Activated naive CD4-positive, alpha-beta T cell treated with anti-CD3 and anti-CD28 coated beads, Interleukin-2, amount 50 U/mL, for 24 hours (primary cell): ENCODE data around the gene SP3.

Experiments
- H3K27ac Mint-ChIP-seq: one replicate; pipeline ENCODE4 v1.8.0; 2021; ENCODE audit warnings: mild to moderate bottlenecking, mixed read lengths
- H3K27me3 Mint-ChIP-seq: one replicate; pipeline ENCODE4 v1.8.0; 2021; ENCODE audit warnings: mixed read lengths
- H3K36me3 Mint-ChIP-seq: one replicate; pipeline ENCODE4 v1.8.0; 2021; ENCODE audit warnings: mixed read lengths
- H3K4me1 Mint-ChIP-seq: one replicate; pipeline ENCODE4 v1.8.0; 2021; ENCODE audit warnings: mixed read lengths
- H3K4me3 Mint-ChIP-seq: one replicate; pipeline ENCODE4 v1.8.0; 2021; ENCODE audit warnings: mild to moderate bottlenecking, mixed read lengths
- H3K9me3 Mint-ChIP-seq: one replicate; pipeline ENCODE4 v1.8.0; 2021; ENCODE audit warnings: mixed read lengths

SP3 gene

GRCh38 chr2:173965372-173966025 lies at the start of gene SP3:
Gene SP3 (minus strand): TSS chr2:173965373. CDS start chr2:173965171, 202 bp downstream.
- H3K9me3 Mint-ChIP-seq, result no peaks in the 10 kb centered on the region
- H3K27me3 Mint-ChIP-seq, result no peaks in the 10 kb centered on the region
- H3K4me1 Mint-ChIP-seq, result peaks cover 34% of the 10 kb centered on the region
- peak within 1 kb of the TSS; percentile 99 for H3K27ac Mint-ChIP-seq
- H3K36me3 Mint-ChIP-seq, result peaks cover 13% of the 10 kb centered on the region
- H3K4me3 Mint-ChIP-seq, result peak within 1 kb of the TSS; percentile 92

GRCh38 chr2:174014699-174015070 lies 49.5 kb upstream of the SP3 start:
- Mint-ChIP-seq H3K27ac (no peak overlapping the region), H3K27me3 (peaks cover 3% of the 10 kb centered on the region), H3K4me3 (no peak overlapping the region), H3K36me3 (no peaks in the 10 kb centered on the region), H3K9me3 (no peaks in the 10 kb centered on the region), H3K4me1 (peaks cover 8% of the 10 kb centered on the region)

GRCh38 chr2:174014011-174014698 lies 49.0 kb upstream of the SP3 start:
- H3K36me3 Mint-ChIP-seq, result no peaks in the 10 kb centered on the region
- H3K27me3 Mint-ChIP-seq, result peaks cover 3% of the 10 kb centered on the region
- H3K4me1 Mint-ChIP-seq, result peaks cover 8% of the 10 kb centered on the region
- no peaks in the 10 kb centered on the region for H3K9me3 Mint-ChIP-seq
- peak overlapping the region; percentile 42 for H3K4me3 Mint-ChIP-seq
- no peak overlapping the region for H3K27ac Mint-ChIP-seq

GRCh38 chr2:174013315-174013751 lies 48.2 kb upstream of the SP3 start:
- Mint-ChIP-seq H3K27me3 (peaks cover 3% of the 10 kb centered on the region), H3K36me3 (no peaks in the 10 kb centered on the region), H3K9me3 (no peaks in the 10 kb centered on the region), H3K4me3 (peak overlapping the region; percentile 51), H3K4me1 (peaks cover 8% of the 10 kb centered on the region), H3K27ac (peak overlapping the region; percentile 57)

GRCh38 chr2:174012347-174013314 lies 47.5 kb upstream of the SP3 start:
- peaks cover 8% of the 10 kb centered on the region for H3K4me1 Mint-ChIP-seq
- peak overlapping the region; percentile 57 for H3K27ac Mint-ChIP-seq
- H3K4me3 Mint-ChIP-seq, result peak overlapping the region; percentile 51
- peaks cover 3% of the 10 kb centered on the region for H3K27me3 Mint-ChIP-seq
- no peaks in the 10 kb centered on the region for H3K9me3 Mint-ChIP-seq
- no peaks in the 10 kb centered on the region for H3K36me3 Mint-ChIP-seq

GRCh38 chr2:174011796-174012195 lies 46.6 kb upstream of the SP3 start:
- H3K4me1 Mint-ChIP-seq, result peaks cover 8% of the 10 kb centered on the region
- H3K27me3 Mint-ChIP-seq, result peaks cover 6% of the 10 kb centered on the region
- no peak overlapping the region for H3K4me3 Mint-ChIP-seq
- H3K27ac Mint-ChIP-seq, result no peak overlapping the region
- no peaks in the 10 kb centered on the region for H3K36me3 Mint-ChIP-seq
- H3K9me3 Mint-ChIP-seq, result no peaks in the 10 kb centered on the region

GRCh38 chr2:174011173-174011572 lies 46.0 kb upstream of the SP3 start:
- H3K4me3 Mint-ChIP-seq, result no peak overlapping the region
- peaks cover 6% of the 10 kb centered on the region for H3K27me3 Mint-ChIP-seq
- H3K27ac Mint-ChIP-seq, result no peak overlapping the region
- no peaks in the 10 kb centered on the region for H3K9me3 Mint-ChIP-seq
- H3K36me3 Mint-ChIP-seq, result no peaks in the 10 kb centered on the region
- peaks cover 8% of the 10 kb centered on the region for H3K4me1 Mint-ChIP-seq

- peaks cover 8% of the 10 kb centered on the region for H3K4me1 Mint-ChIP-seq
These were observed 44.5 kb upstream of the SP3 start for GRCh38 chr2:174009488-174010223.

GRCh38 chr2:174008720-174009119 lies 43.5 kb upstream of the SP3 start:
- Mint-ChIP-seq H3K36me3 (no peaks in the 10 kb centered on the region), H3K27ac (no peak overlapping the region), H3K27me3 (peaks cover 6% of the 10 kb centered on the region), H3K9me3 (no peaks in the 10 kb centered on the region), H3K4me1 (peaks cover 7% of the 10 kb centered on the region), H3K4me3 (no peak overlapping the region)

More at GRCh38 chr2:174009488-174010223, 44.5 kb upstream of the SP3 start:
- no peak overlapping the region for H3K27ac Mint-ChIP-seq
- H3K27me3 Mint-ChIP-seq, result peaks cover 6% of the 10 kb centered on the region
- H3K4me3 Mint-ChIP-seq, result no peak overlapping the region
- H3K9me3 Mint-ChIP-seq, result no peaks in the 10 kb centered on the region
- H3K36me3 Mint-ChIP-seq, result no peaks in the 10 kb centered on the region

GRCh38 chr2:174007010-174007409 lies 41.8 kb upstream of the SP3 start:
- no peak overlapping the region for H3K4me3 Mint-ChIP-seq
- H3K36me3 Mint-ChIP-seq, result no peaks in the 10 kb centered on the region
- H3K9me3 Mint-ChIP-seq, result no peaks in the 10 kb centered on the region
- H3K27ac Mint-ChIP-seq, result no peak overlapping the region
- H3K27me3 Mint-ChIP-seq, result peaks cover 6% of the 10 kb centered on the region
- H3K4me1 Mint-ChIP-seq, result no peaks in the 10 kb centered on the region

GRCh38 chr2:174005801-174006419 lies 40.7 kb upstream of the SP3 start:
- Mint-ChIP-seq H3K9me3 (no peaks in the 10 kb centered on the region), H3K27ac (no peak overlapping the region), H3K36me3 (no peaks in the 10 kb centered on the region), H3K4me1 (no peaks in the 10 kb centered on the region), H3K4me3 (no peak overlapping the region), H3K27me3 (peaks cover 2% of the 10 kb centered on the region)

- H3K27ac Mint-ChIP-seq, result no peak overlapping the region
- no peaks in the 10 kb centered on the region for H3K9me3 Mint-ChIP-seq
These were observed 39.9 kb upstream of the SP3 start for GRCh38 chr2:174004905-174005605.

GRCh38 chr2:174003720-174004695 lies 38.8 kb upstream of the SP3 start:
- Mint-ChIP-seq H3K27me3 (peaks cover 4% of the 10 kb centered on the region), H3K4me1 (no peaks in the 10 kb centered on the region), H3K9me3 (no peaks in the 10 kb centered on the region), H3K27ac (no peak overlapping the region), H3K36me3 (no peaks in the 10 kb centered on the region), H3K4me3 (no peak overlapping the region)

More at GRCh38 chr2:174004905-174005605, 39.9 kb upstream of the SP3 start:
- Mint-ChIP-seq H3K4me1 (no peaks in the 10 kb centered on the region), H3K36me3 (no peaks in the 10 kb centered on the region), H3K27me3 (peaks cover 2% of the 10 kb centered on the region), H3K4me3 (no peak overlapping the region)
